OCI-LY3 (cell line): ENCODE measurements around the gene TNPO1.
A peak's percentile ranks its signal among the peaks of the same experiment; 100 is the strongest.

ENCODE experiments used
- H2AFZ ChIP-seq: fragments of 200-600, 300-600 bp; shearing (Covaris generic); 2 replicates; pipeline ENCODE4 v1.6.0; 2014; ENCODE audit warnings: antibody characterized with exemption, low read depth, low read length
- H3K27ac ChIP-seq: fragments of 200-600, 300-600 bp; sonication (generic); 2 replicates; pipeline ENCODE4 v1.5.1; 2014; ENCODE audit warnings: mild to moderate bottlenecking, low read length, moderate library complexity, mixed read lengths
- H3K27me3 ChIP-seq: fragments of 200-600, 300-600 bp; sonication (generic); 2 replicates; pipeline ENCODE4 v1.6.1; 2014; ENCODE audit warnings: low read depth, low read length, mixed read lengths
- H3K36me3 ChIP-seq: fragments of 200-600, 300-600 bp; sonication (generic); replicated peaks from 2 replicates; pipeline ENCODE3; 2014; ENCODE audit warnings: low read depth, low read length, mixed read lengths
- H3K4me1 ChIP-seq: fragments of 300-600, 200-600 bp; sonication (generic); 2 replicates; pipeline ENCODE4 v1.6.1; 2014; ENCODE audit warnings: low read length, mixed read lengths
- H3K4me2 ChIP-seq: fragments of 200-600, 300-600 bp; sonication (generic); 2 replicates; pipeline ENCODE4 v1.6.1; 2014; ENCODE audit warnings: low read length, mixed read lengths
- H3K4me3 ChIP-seq: fragments of 300-600, 200-600 bp; sonication (generic); 2 replicates; pipeline ENCODE4 v1.5.1; 2014; ENCODE audit warnings: antibody characterized with exemption, mild to moderate bottlenecking, low read length, moderate library complexity
- H3K79me2 ChIP-seq: fragments of 300-600, 200-600 bp; shearing (Covaris generic); 2 replicates; pipeline ENCODE4 v1.6.1; 2014; ENCODE audit warnings: mild to moderate bottlenecking, low read length, mixed read lengths
- H3K9ac ChIP-seq: fragments of 300-600, 200-600 bp; shearing (Covaris generic); 2 replicates; pipeline ENCODE4 v1.6.0; 2014; ENCODE audit warnings: mild to moderate bottlenecking, low read length, moderate library complexity
- H3K9me3 ChIP-seq: fragments of 200-600, 300-600 bp; shearing (Covaris generic); 2 replicates; pipeline ENCODE4 v1.6.1; 2014; ENCODE audit warnings: low read length, mixed read lengths; ENCODE audit not compliant: insufficient read depth
- H4K20me1 ChIP-seq: fragments of 200-600, 300-600 bp; sonication (generic); 2 replicates; pipeline ENCODE4 v1.6.1; 2016; ENCODE audit warnings: low read length, mixed read lengths; ENCODE audit not compliant: insufficient read depth
- CTCF ChIP-seq: fragments of 200-600, 300-600 bp; sonication (generic); IDR thresholded peaks from 2 replicates; pipeline ENCODE4 v1.5.1; 2014; ENCODE audit warnings: antibody characterized with exemption, low read length, low read depth
- EZH2phosphoT487 ChIP-seq: fragments of 200-600 bp; shearing (Covaris generic); IDR thresholded peaks from 2 replicates; pipeline ENCODE4 v1.6.1; 2018; ENCODE audit warnings: antibody characterized with exemption, mixed run types, low read depth

The TNPO1 gene

GRCh38 chr5:72821776-72822175 is 5.3 kb downstream of the TNPO1 start:
- Histone ChIP-seq H3K9ac (no peak overlapping the region), H3K27me3 (no peaks in the 10 kb centered on the region), H3K4me2 (peak overlapping the region; percentile 39; the same call in 1 of the 2 replicates), H3K9me3 (no peaks in the 10 kb centered on the region), H2AFZ (no peak overlapping the region), H3K27ac (no peak overlapping the region), H3K4me1 (peaks cover 24% of the 10 kb centered on the region), H3K36me3 (no peaks in the 10 kb centered on the region), H4K20me1 (no peaks in the 10 kb centered on the region; the same call in 1 of the 2 replicates), H3K79me2 (peaks cover 29% of the 10 kb centered on the region), H3K4me3 (no peak overlapping the region)
- TF ChIP-seq CTCF, result no peak
- no peak for TF ChIP-seq EZH2phosphoT487

GRCh38 chr5:72822944-72823343 is 6.5 kb downstream of the TNPO1 start:
- Histone ChIP-seq H4K20me1 (no peaks in the 10 kb centered on the region; the same call in 1 of the 2 replicates), H3K36me3 (no peaks in the 10 kb centered on the region), H3K4me1 (peaks cover 20% of the 10 kb centered on the region), H3K27me3 (no peaks in the 10 kb centered on the region), H3K9ac (no peak overlapping the region), H3K4me2 (no peak overlapping the region), H3K27ac (no peak overlapping the region), H3K9me3 (no peaks in the 10 kb centered on the region), H3K79me2 (peaks cover 18% of the 10 kb centered on the region), H2AFZ (no peak overlapping the region), H3K4me3 (no peak overlapping the region)
- TF ChIP-seq EZH2phosphoT487, result no peak
- TF ChIP-seq CTCF, result no peak

- Histone ChIP-seq H3K79me2 (peaks cover 7% of the 10 kb centered on the region; the same call in 1 of the 2 replicates), H4K20me1 (no peaks in the 10 kb centered on the region; the same call in none of the 2 replicates)
Measured at GRCh38 chr5:72829707-72830106, 13.2 kb downstream of the TNPO1 start.

GRCh38 chr5:72830362-72830761 is 13.9 kb downstream of the TNPO1 start:
- Histone ChIP-seq H3K4me2 (no peak overlapping the region), H3K4me1 (no peaks in the 10 kb centered on the region), H3K27me3 (no peaks in the 10 kb centered on the region), H3K9me3 (no peaks in the 10 kb centered on the region), H2AFZ (no peak overlapping the region), H3K27ac (no peak overlapping the region), H3K4me3 (no peak overlapping the region), H3K79me2 (peaks cover 7% of the 10 kb centered on the region; the same call in 1 of the 2 replicates), H3K36me3 (no peaks in the 10 kb centered on the region), H3K9ac (no peak overlapping the region), H4K20me1 (no peaks in the 10 kb centered on the region; the same call in none of the 2 replicates)
- TF ChIP-seq CTCF (no peak), EZH2phosphoT487 (no peak)

More at GRCh38 chr5:72829707-72830106, 13.2 kb downstream of the TNPO1 start:
- Histone ChIP-seq H2AFZ (no peak overlapping the region), H3K4me1 (no peaks in the 10 kb centered on the region), H3K36me3 (no peaks in the 10 kb centered on the region), H3K4me2 (no peak overlapping the region), H3K27ac (no peak overlapping the region), H3K4me3 (no peak overlapping the region), H3K27me3 (no peaks in the 10 kb centered on the region), H3K9me3 (no peaks in the 10 kb centered on the region), H3K9ac (no peak overlapping the region)
- TF ChIP-seq CTCF (no peak), EZH2phosphoT487 (no peak)
